NCI-H82 (cell line): ENCODE measurements around the gene UPF1.
A peak's percentile ranks its signal among the peaks of the same experiment; 100 is the strongest.

ENCODE experiments used
- DNase-seq: peaks from one replicate; lab custom pipeline; 2025; lab: John Stamatoyannopoulos, UW

Gene UPF1

GRCh38 chr19:18875726-18876125 lies 44.0 kb downstream of the UPF1 start:
- DNase-seq = no peak

- no peak for DNase-seq
Measured at GRCh38 chr19:18876865-18877264, 45.1 kb downstream of the UPF1 start.

GRCh38 chr19:18878058-18878797 lies 46.5 kb downstream of the UPF1 start:
- no peak for DNase-seq

- DNase-seq = peak; percentile 62
Measured at GRCh38 chr19:18878858-18879578, 47.3 kb downstream of the UPF1 start.

- DNase-seq = peak; percentile 82
Measured at GRCh38 chr19:18879579-18880373, 48.0 kb downstream of the UPF1 start.

- no peak for DNase-seq
Measured at GRCh38 chr19:18881491-18881890, 49.7 kb downstream of the UPF1 start.

GRCh38 chr19:18883526-18884304 lies 52.0 kb downstream of the UPF1 start:
- no peak for DNase-seq

GRCh38 chr19:18886972-18887371 lies 55.2 kb downstream of the UPF1 start:
- DNase-seq = no peak

GRCh38 chr19:18889949-18890745 lies 58.4 kb downstream of the UPF1 start:
- no peak for DNase-seq

- no peak for DNase-seq
Measured at GRCh38 chr19:18893587-18894253, 62.0 kb downstream of the UPF1 start.

GRCh38 chr19:18894254-18895037 lies 62.7 kb downstream of the UPF1 start:
- peak; percentile 94 for DNase-seq

GRCh38 chr19:18895038-18895823 lies 63.5 kb downstream of the UPF1 start:
- DNase-seq = peak; percentile 74

GRCh38 chr19:18895824-18896341 lies 64.1 kb downstream of the UPF1 start, which contains the start of gene CERS1:
Gene CERS1 (minus strand): TSS chr19:18896158. CDS start chr19:18896072, 86 bp downstream.
- DNase-seq = peak; percentile 73

- DNase-seq = peak; percentile 41
Measured at GRCh38 chr19:18896421-18896841, 64.7 kb downstream of the UPF1 start.

GRCh38 chr19:18897094-18898029 lies 65.6 kb downstream of the UPF1 start:
- no peak for DNase-seq

GRCh38 chr19:18898081-18898606 lies 66.4 kb downstream of the UPF1 start:
- no peak for DNase-seq
